ENCODE measurements around the gene ASCC2. TPM values are rescaled to one million over a fixed set of nuclear protein-coding genes. Genes with fewer than 3 reads are reported as not detected.
A peak's percentile ranks its signal among the peaks of the same experiment; 100 is the strongest.

Gene ASCC2
- total RNA-seq, 4 donors from 2014 or later: 26.4 to 45.2 (median 35.6) TPM

DNA sequence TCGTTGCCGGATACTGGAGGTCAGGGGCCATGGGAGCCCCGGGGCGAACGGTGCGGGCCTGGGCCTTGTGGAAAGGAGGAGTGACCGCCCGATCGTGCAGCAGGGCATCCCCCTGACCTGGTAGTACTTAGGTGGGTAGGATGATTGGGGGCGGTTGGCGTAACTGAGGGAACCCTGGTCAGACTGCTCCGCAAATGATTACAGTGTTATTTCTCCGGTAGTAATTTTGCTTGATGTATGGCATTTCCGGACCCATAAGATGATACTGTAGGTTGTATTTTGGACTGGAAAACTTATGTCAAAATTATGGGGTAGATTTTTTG lies 45.7 kb upstream of the ASCC2 start:
- peak overlapping the region; percentile 75 to 99 (median 92) for H3K4me3 ChIP-seq
- no peak for ATAC-seq
- no peak for DNase-seq
- no peaks in the 10 kb centered on the region for H3K36me3 ChIP-seq
- H3K27ac ChIP-seq: peak overlapping the region; percentile 97 to 100 (median 99)
- intact Hi-C loops (cut with DNase I; ENCODE audit: low total_unique reads): loop anchor here (1.0 to 5.0 kb wide), 2 partner anchors 45 to 116 kb away; partner anchors contain the start of genes ASCC2, UQCR10 and ZMAT5
- TF ChIP-seq CTCF (IDR thresholded peaks at IDR 0.05 in 4 of 5, conservative IDR thresholded peaks at IDR 0.05 in 1 of 5) (no peak), POLR2A (IDR thresholded peaks at IDR 0.05) (no peak)
- H3K27me3 ChIP-seq: no peaks in the 10 kb centered on the region
- no peaks in the 10 kb centered on the region for H3K9me3 ChIP-seq
- in situ Hi-C loops (cut with MboI; ENCODE audit: low sequenced_read_pairs in 4 of 4): no loop called here
- H3K4me1 ChIP-seq: peaks cover 44 to 45% of the 10 kb centered on the region in 2 donors

- Histone ChIP-seq H3K36me3 (no peaks in the 10 kb centered on the region), H3K4me1 (peaks cover 42 to 43% of the 10 kb centered on the region in 2 donors), H3K9me3 (no peaks in the 10 kb centered on the region), H3K4me3 (peak within 1 kb of the TSS; percentile 75 to 99 (median 92)), H3K27ac (peak within 1 kb of the TSS; percentile 97 to 100 (median 99)), H3K27me3 (no peaks in the 10 kb centered on the region)
- TF ChIP-seq CTCF (IDR thresholded peaks at IDR 0.05 in 4 of 5, conservative IDR thresholded peaks at IDR 0.05 in 1 of 5): peak; percentile 17 to 78 (median 70)
- peak; percentile 75 to 76 for TF ChIP-seq POLR2A (IDR thresholded peaks at IDR 0.05)
- intact Hi-C loops (cut with DNase I; ENCODE audit: low total_unique reads): loop anchor here (1.0 to 5.0 kb wide), 2 partner anchors 45 to 116 kb away; partner anchors contain the start of genes ASCC2, UQCR10 and ZMAT5
- DNase-seq (peak; percentile 87 to 88), ATAC-seq (peak; percentile 77 to 82)
- in situ Hi-C loops (cut with MboI; ENCODE audit: low sequenced_read_pairs in 4 of 4): no loop called here
These were observed 45.1 kb upstream of the ASCC2 start, which contains the start of gene MTMR3 for GRCh38 chr22:29883045-29883774. TSS of gene MTMR3 (plus strand) at chr22:29883174. CDS start at chr22:29971060, 87,886 bp downstream.

- Histone ChIP-seq H3K4me1 (peaks cover 37 to 38% of the 10 kb centered on the region in 2 donors), H3K9me3 (no peaks in the 10 kb centered on the region), H3K4me3 (peak overlapping the region in 2 of 4 donors; percentile 87 to 99), H3K36me3 (no peaks in the 10 kb centered on the region), H3K27me3 (no peaks in the 10 kb centered on the region), H3K27ac (peak overlapping the region; percentile 97 to 100 (median 99))
- intact Hi-C loops (cut with DNase I; ENCODE audit: low total_unique reads): loop anchor here (1.0 to 5.0 kb wide), 2 partner anchors 44 to 115 kb away; partner anchors contain the start of genes ASCC2, UQCR10 and ZMAT5
- in situ Hi-C loops (cut with MboI; ENCODE audit: low sequenced_read_pairs in 4 of 4): no loop called here
- ATAC-seq: peak in 1 of 2 donors; percentile 76
- no peak for DNase-seq
- no peak for TF ChIP-seq POLR2A (IDR thresholded peaks at IDR 0.05)
- no peak for TF ChIP-seq CTCF (IDR thresholded peaks at IDR 0.05 in 4 of 5, conservative IDR thresholded peaks at IDR 0.05 in 1 of 5)
These were observed 44.6 kb upstream of the ASCC2 start for GRCh38 chr22:29882716-29883044.

GRCh38 chr22:29879753-29880152 lies 41.7 kb upstream of the ASCC2 start:
- H3K4me1 ChIP-seq: peaks cover 8 to 9% of the 10 kb centered on the region in 2 donors
- intact Hi-C loops (cut with DNase I; ENCODE audit: low total_unique reads): loop anchor here (5.0 kb wide), 1 partner anchor 112 kb away; the partner anchor contains the start of genes UQCR10 and ZMAT5
- no peak overlapping the region for H3K4me3 ChIP-seq
- in situ Hi-C loops (cut with MboI; ENCODE audit: low sequenced_read_pairs in 4 of 4): no loop called here
- H3K27me3 ChIP-seq: no peaks in the 10 kb centered on the region
- H3K27ac ChIP-seq: no peak overlapping the region
- no peaks in the 10 kb centered on the region for H3K9me3 ChIP-seq
- DNase-seq (no peak), ATAC-seq (no peak)
- no peak for TF ChIP-seq POLR2A (IDR thresholded peaks at IDR 0.05)
- TF ChIP-seq CTCF (IDR thresholded peaks at IDR 0.05 in 4 of 5, conservative IDR thresholded peaks at IDR 0.05 in 1 of 5): no peak
- H3K36me3 ChIP-seq: no peaks in the 10 kb centered on the region

All from gastrocnemius medialis (tissue), 4 donors.